Neutrophil (primary cell): ENCODE data around the gene KRTAP6-3.

Experiments
- H3K27ac ChIP-seq: fragments of 200-600 bp; sonication (generic); 2 replicates; pipeline ENCODE4 v1.5.1; 2016; ENCODE audit warnings: mild to moderate bottlenecking, moderate library complexity
- H3K27me3 ChIP-seq: fragments of 200-600 bp; sonication (generic); 2 replicates; pipeline ENCODE4 v1.6.0; 2016; ENCODE audit warnings: mild to moderate bottlenecking
- H3K36me3 ChIP-seq: fragments of 200-600 bp; sonication (generic); 2 replicates; pipeline ENCODE4 v1.5.1; 2017
- H3K4me1 ChIP-seq, 2 experiments: fragments of 200-600 bp in 1 of 2; sonication (generic) in 1 of 2; 1 replicate in 1 of 2; 2 replicates in 1 of 2; pipeline versions ENCODE4 v1.5.1 to v1.6.1; 2013 to 2016; ENCODE audit warnings: low read depth in 1 of 2, low read length in 1 of 2, mild to moderate bottlenecking in 1 of 2, moderate library complexity in 1 of 2; ENCODE audit not compliant: control insufficient read depth in 1 of 2, insufficient read depth in 1 of 2
- H3K4me3 ChIP-seq, 2 experiments: fragments of 200-600 bp in 1 of 2; sonication (generic) in 1 of 2; 1 replicate in 1 of 2; 2 replicates in 1 of 2; pipeline ENCODE4 v1.5.1; 2013 to 2016; ENCODE audit warnings: low read depth in 1 of 2, low read length in 1 of 2, mild to moderate bottlenecking in 1 of 2, moderate library complexity in 1 of 2
- H3K9me3 ChIP-seq: fragments of 200-600 bp; sonication (generic); 2 replicates; pipeline ENCODE4 v1.5.1; 2016
- TF ChIP-seq, protein P1 (sequence below): fragments of 200-600 bp; sonication (generic); IDR thresholded peaks from 2 replicates; pipeline ENCODE4 v1.5.1; 2016; ENCODE audit warnings: antibody characterized with exemption

The KRTAP6-3 gene

DNA sequence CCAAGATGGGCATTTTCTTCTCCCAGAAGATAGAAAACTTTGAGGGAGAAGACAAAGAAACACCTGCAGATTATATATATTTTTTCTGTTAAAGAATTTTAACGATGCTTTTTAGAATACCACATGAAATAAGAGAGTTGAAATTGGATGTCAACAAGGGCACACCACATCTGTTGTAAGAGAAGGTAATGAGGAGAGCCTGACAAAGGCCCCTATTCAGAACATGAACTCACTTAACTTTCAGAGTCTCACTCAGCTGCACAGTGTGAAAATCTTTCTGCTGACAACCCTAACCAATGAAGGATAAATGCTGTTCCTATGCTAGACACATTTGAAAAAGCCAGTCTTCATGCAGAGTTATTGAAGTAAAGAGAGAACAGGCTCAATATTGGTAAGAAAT, 9.4 kb upstream of the KRTAP6-3 start:
- Histone ChIP-seq H3K27me3 (no peaks in the 10 kb centered on the region), H3K9me3 (no peaks in the 10 kb centered on the region), H3K4me3 (no peak overlapping the region), H3K36me3 (no peaks in the 10 kb centered on the region), H3K27ac (no peak overlapping the region), H3K4me1 (no peaks in the 10 kb centered on the region)
- TF ChIP-seq, protein P1, sequence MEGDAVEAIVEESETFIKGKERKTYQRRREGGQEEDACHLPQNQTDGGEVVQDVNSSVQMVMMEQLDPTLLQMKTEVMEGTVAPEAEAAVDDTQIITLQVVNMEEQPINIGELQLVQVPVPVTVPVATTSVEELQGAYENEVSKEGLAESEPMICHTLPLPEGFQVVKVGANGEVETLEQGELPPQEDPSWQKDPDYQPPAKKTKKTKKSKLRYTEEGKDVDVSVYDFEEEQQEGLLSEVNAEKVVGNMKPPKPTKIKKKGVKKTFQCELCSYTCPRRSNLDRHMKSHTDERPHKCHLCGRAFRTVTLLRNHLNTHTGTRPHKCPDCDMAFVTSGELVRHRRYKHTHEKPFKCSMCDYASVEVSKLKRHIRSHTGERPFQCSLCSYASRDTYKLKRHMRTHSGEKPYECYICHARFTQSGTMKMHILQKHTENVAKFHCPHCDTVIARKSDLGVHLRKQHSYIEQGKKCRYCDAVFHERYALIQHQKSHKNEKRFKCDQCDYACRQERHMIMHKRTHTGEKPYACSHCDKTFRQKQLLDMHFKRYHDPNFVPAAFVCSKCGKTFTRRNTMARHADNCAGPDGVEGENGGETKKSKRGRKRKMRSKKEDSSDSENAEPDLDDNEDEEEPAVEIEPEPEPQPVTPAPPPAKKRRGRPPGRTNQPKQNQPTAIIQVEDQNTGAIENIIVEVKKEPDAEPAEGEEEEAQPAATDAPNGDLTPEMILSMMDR: no peak

DNA sequence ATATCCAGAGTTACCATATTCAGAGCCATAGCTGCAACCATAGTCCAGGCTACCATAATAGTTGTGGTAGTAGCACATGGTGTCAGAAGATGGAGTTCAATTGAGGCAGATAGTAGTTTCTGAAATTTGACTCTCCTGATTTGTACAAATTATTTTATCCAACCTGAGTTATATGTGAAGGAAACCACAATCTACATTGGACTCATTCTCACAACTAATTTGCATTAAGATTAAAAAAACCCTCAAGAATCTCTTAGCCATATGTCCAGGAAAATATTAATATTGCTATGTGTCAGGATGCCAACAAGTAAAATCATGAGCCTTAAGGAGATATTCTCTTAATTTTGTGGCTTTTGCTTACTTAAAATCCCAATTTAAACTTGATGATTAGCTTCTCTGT, 1.9 kb upstream of the KRTAP6-3 start, which contains the start of gene KRTAP22-2:
TSS of gene KRTAP22-2 (minus strand) at position 101 of the 400 bp plus-strand sequence.
- TF ChIP-seq, protein P1: no peak

DNA sequence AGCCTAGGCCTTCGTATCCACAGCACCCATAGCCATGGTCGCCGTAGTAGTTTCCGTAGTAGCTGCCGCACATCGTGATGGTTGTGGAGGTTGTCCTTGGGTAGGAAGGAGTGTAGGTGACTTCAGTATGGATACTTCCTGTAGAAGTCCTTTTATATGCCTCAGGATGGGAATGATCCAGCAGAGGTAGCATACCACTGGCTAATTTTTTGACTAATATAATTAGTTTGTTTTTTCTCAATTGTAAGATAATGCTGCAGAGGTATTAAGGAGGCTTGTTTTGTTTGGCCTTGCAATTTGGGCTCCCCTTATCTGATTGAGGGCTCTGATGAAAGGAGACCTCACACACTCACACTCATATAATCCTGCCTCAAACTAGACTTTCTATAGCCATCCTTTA, 6.6 kb downstream of the KRTAP6-3 start, which contains the start of gene KRTAP6-2:
TSS of gene KRTAP6-2 (minus strand) at position 101 of the 400 bp plus-strand sequence. CDS start at position 73, 28 bp downstream.
- TF ChIP-seq, protein P1: no peak

More for the DNA sequence above, 1.9 kb upstream of the KRTAP6-3 start, which contains the start of gene KRTAP22-2:
- Histone ChIP-seq H3K9me3 (no peaks in the 10 kb centered on the region), H3K36me3 (no peaks in the 10 kb centered on the region), H3K27ac (no peak within 1 kb of the TSS), H3K4me3 (no peak within 1 kb of the TSS), H3K4me1 (no peaks in the 10 kb centered on the region), H3K27me3 (no peaks in the 10 kb centered on the region)

DNA sequence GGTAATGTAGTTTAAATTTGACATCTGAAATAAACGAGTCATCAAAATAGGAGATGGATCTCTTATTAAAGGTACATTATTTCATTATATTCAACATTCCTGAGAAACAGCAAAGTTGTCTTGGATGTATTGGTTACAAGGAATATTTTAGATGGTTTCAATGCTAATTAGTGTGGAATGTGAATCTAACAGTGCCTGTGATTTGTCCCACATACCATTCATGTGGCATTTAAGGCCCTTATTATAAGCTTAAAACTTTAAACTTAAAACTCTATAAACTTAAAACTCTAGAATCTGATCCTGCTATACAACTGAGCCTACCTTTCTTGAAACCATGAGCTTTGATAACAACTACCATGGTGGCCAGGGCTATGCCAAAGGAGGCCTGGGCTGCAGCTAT, 8.5 kb downstream of the KRTAP6-3 start, which contains the start of gene KRTAP22-1:
TSS of gene KRTAP22-1 (plus strand) at position 301 of the 400 bp plus-strand sequence.
- no peaks in the 10 kb centered on the region for H3K9me3 ChIP-seq
- H3K27me3 ChIP-seq: no peaks in the 10 kb centered on the region
- no peak within 1 kb of the TSS for H3K27ac ChIP-seq
- H3K4me1 ChIP-seq: no peaks in the 10 kb centered on the region
- TF ChIP-seq, protein P1: no peak
- H3K4me3 ChIP-seq: no peak within 1 kb of the TSS
- no peaks in the 10 kb centered on the region for H3K36me3 ChIP-seq

More for the DNA sequence above, 6.6 kb downstream of the KRTAP6-3 start, which contains the start of gene KRTAP6-2:
- Histone ChIP-seq H3K9me3 (no peaks in the 10 kb centered on the region), H3K27me3 (no peaks in the 10 kb centered on the region), H3K36me3 (no peaks in the 10 kb centered on the region), H3K4me1 (no peaks in the 10 kb centered on the region), H3K4me3 (no peak within 1 kb of the TSS), H3K27ac (no peak within 1 kb of the TSS)

DNA sequence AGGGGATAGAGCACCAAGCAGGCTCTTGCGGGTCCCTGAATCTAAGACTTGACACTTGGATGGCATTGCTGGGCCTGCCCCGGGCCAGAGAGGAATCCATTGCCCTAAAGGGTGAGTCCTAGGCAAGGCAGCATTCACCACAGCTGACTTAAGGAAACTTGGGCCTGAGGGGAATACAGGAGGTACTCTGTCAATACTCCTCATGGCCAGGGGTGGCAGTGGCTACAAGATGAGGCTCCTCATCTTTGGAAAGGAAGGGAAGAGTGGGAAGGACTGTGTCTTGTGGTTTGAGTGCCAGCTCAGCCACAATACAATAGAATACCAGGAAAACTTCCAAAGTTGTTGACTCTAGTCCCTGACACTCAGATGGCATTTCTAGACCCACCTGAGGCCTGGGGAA, 13.7 kb downstream of the KRTAP6-3 start:
- TF ChIP-seq, protein P1: no peak
- Histone ChIP-seq H3K4me3 (no peak overlapping the region), H3K27me3 (no peaks in the 10 kb centered on the region), H3K9me3 (no peaks in the 10 kb centered on the region), H3K27ac (no peak overlapping the region), H3K36me3 (no peaks in the 10 kb centered on the region), H3K4me1 (no peaks in the 10 kb centered on the region)
